ENCODE results near the gene STARD7. TPM values are rescaled to one million over a fixed set of nuclear protein-coding genes. Genes with fewer than 3 reads are reported as not detected.

STARD7 gene
- total and polyA plus RNA-seq, 2 donors (not counting 3 experiments of a cell fraction or from before 2014, with no cell fraction given): 61.2 to 132 TPM

- no peak overlapping the region for H3K27ac ChIP-seq (ENCODE audit: insufficient read depth, low read depth, low read length)
- H3K9me3 ChIP-seq (replicated peaks; ENCODE audit: control insufficient read depth, insufficient read depth, low read length): no peaks in the 10 kb centered on the region
- H4K20me1 ChIP-seq (replicated peaks; ENCODE audit: control insufficient read depth, extremely low read depth, insufficient read depth, low read length): no peaks in the 10 kb centered on the region
- no peak for TF ChIP-seq MAX (IDR thresholded peaks at IDR 0.05; ENCODE audit: insufficient read depth, insufficient read length)
- no peak for TF ChIP-seq FOS (IDR thresholded peaks at IDR 0.05; ENCODE audit: borderline replicate concordance, insufficient read depth, low read length)
- TF ChIP-seq CTCF (IDR thresholded peaks at IDR 0.05; ENCODE audit: extremely low read depth in 1 of 2, insufficient read depth in 1 of 2, low read depth in 1 of 2, low read length in 2 of 2): no peak
- no peak for TF ChIP-seq JUN (IDR thresholded peaks at IDR 0.05; ENCODE audit: borderline replicate concordance, insufficient read depth, insufficient read length, low read depth)
- no peak for TF ChIP-seq EZH2 (IDR thresholded peaks at IDR 0.05; ENCODE audit: borderline replicate concordance, low read depth, low read length, severe bottlenecking)
- no peak for TF ChIP-seq MYC (IDR thresholded peaks at IDR 0.05; ENCODE audit: low read depth, low read length)
- TF ChIP-seq POLR2AphosphoS5 (IDR thresholded peaks at IDR 0.05; ENCODE audit: insufficient read depth, low read depth, low read length): no peak
- no peak for TF ChIP-seq POLR2A (IDR thresholded peaks at IDR 0.05; ENCODE audit: low read depth, low read length)
- no peak for TF ChIP-seq GATA2 (IDR thresholded peaks at IDR 0.05; ENCODE audit: insufficient read depth, insufficient read length, low read depth, low read length)
- no peaks in the 10 kb centered on the region for H3K9me1 ChIP-seq (replicated peaks; ENCODE audit: control insufficient read depth, extremely low read depth, insufficient read depth, low read length)
- ChIA-PET CTCF (interaction anchor here (3.0 to 3.4 kb wide), 2 partner anchors 37 to 184 kb away, joined by 54 to 208 read pairs; partner anchors contain the start of gene ASTL), POLR2A (no interaction called here)
- BruUV-seq (replicated peaks): no TSS peak
- no peaks in the 10 kb centered on the region for H3K36me3 ChIP-seq (ENCODE audit: control insufficient read depth in 2 of 2, extremely low read depth in 1 of 2, insufficient read depth in 2 of 2, low read length in 2 of 2)
- H3K9ac ChIP-seq (replicated peaks; ENCODE audit: extremely low read depth, insufficient read depth, low read length): no peak overlapping the region
- no peak overlapping the region for H2AFZ ChIP-seq (ENCODE audit: low read depth, low read length)
- no peak overlapping the region for H3K4me3 ChIP-seq (replicated peaks in 1 of 3; ENCODE audit: insufficient read depth in 1 of 3, low read depth in 1 of 3, low read length in 3 of 3)
- dilution Hi-C loops (cut with MboI; ENCODE audit: extremely low pct_ligation_motif_present, low sequenced_read_pairs): no loop called here
- H3K79me2 ChIP-seq (ENCODE audit: control insufficient read depth, insufficient read depth, low read length): no peaks in the 10 kb centered on the region
- no peaks in the 10 kb centered on the region for H3K4me1 ChIP-seq (ENCODE audit: control insufficient read depth, extremely low read depth, insufficient read depth, low read length)
- no peak for FAIRE-seq
- peak; percentile 24 for DNase-seq (ENCODE audit: low read depth, low spot score)
- no peaks in the 10 kb centered on the region for H3K27me3 ChIP-seq (ENCODE audit: control insufficient read depth in 2 of 2, insufficient read depth in 2 of 2, low read length in 2 of 2)
- no peak overlapping the region for H3K4me2 ChIP-seq (ENCODE audit: insufficient read depth, low read length)
- intact Hi-C loops (cut with micrococcal nuclease): no loop called here
Measured at GRCh38 chr2:96176661-96177060, 32.0 kb downstream of the STARD7 start.
